ENCODE results near the gene AQP4.

GRCh38 chr18:26902291-26902690 lies 36.8 kb upstream of the AQP4 start:
- TF ChIP-seq CEBPB (IDR thresholded peaks at IDR 0.05) (no peak), FOXM1 (IDR thresholded peaks at IDR 0.05; ENCODE audit: borderline replicate concordance, low read depth) (no peak), MAX (IDR thresholded peaks at IDR 0.05) (no peak), EP300 (IDR thresholded peaks at IDR 0.05; ENCODE audit: borderline replicate concordance) (no peak), ZBTB7A (IDR thresholded peaks at IDR 0.05; ENCODE audit: low read depth) (no peak), TAF1 (IDR thresholded peaks at IDR 0.05; ENCODE audit: low read depth) (no peak), REST (IDR thresholded peaks at IDR 0.05; ENCODE audit: low read depth) (no peak), EGR1 (IDR thresholded peaks at IDR 0.05) (no peak), CREB1 (IDR thresholded peaks at IDR 0.05; ENCODE audit: low read depth) (no peak), RAD21 (IDR thresholded peaks at IDR 0.05; ENCODE audit: low read depth) (no peak), YY1 (IDR thresholded peaks at IDR 0.05; ENCODE audit: low read depth) (no peak), TCF12 (IDR thresholded peaks at IDR 0.05; ENCODE audit: low read depth) (no peak)
